Neural crest cell (in vitro differentiated cells): Measurements from ENCODE around the gene PREX1. TPM values are rescaled to one million over a fixed set of nuclear protein-coding genes. Genes with fewer than 3 reads are reported as not detected.

Experiments used
- DNase-seq: peaks from one replicate; pipeline ENCODE4 v3.0.0; 2021; ENCODE audit warnings: low read depth, mixed read lengths, low spot score
- H3K27ac Mint-ChIP-seq: one replicate; pipeline ENCODE4 v1.8.0; 2021; ENCODE audit warnings: mild to moderate bottlenecking, mixed read lengths; ENCODE audit not compliant: unreplicated experiment
- H3K27me3 Mint-ChIP-seq: 2 replicates; pipeline ENCODE4 v1.8.0; 2021; ENCODE audit warnings: low read depth, mild to moderate bottlenecking, mixed read lengths
- H3K36me3 Mint-ChIP-seq: 2 replicates; pipeline ENCODE4 v1.8.0; 2021; ENCODE audit warnings: low read depth, mild to moderate bottlenecking, mixed read lengths
- H3K4me1 Mint-ChIP-seq: 2 replicates; pipeline ENCODE4 v1.8.0; 2021; ENCODE audit warnings: mixed read lengths
- H3K4me3 Mint-ChIP-seq: one replicate; pipeline ENCODE4 v1.8.0; 2021; ENCODE audit warnings: mild to moderate bottlenecking, mixed read lengths
- H3K9me3 Mint-ChIP-seq: 2 replicates; pipeline ENCODE4 v1.8.0; 2021; ENCODE audit warnings: mixed read lengths
- total RNA-seq: library from RNA; stranded (reverse); gene quantifications from 2 replicates; pipeline ENCODE4 v1.2.1, GENCODE V29; 2021
- TF ChIP-seq, protein P1 (sequence below): fragments of 200-600 bp; sonication (generic); conservative IDR thresholded peaks from 2 replicates; pipeline ENCODE4 v1.5.0; 2021; ENCODE audit warnings: antibody characterized with exemption, mild to moderate bottlenecking

PREX1 gene
- total RNA-seq, 1 donor from 2014 or later = 72.4 TPM

DNA sequence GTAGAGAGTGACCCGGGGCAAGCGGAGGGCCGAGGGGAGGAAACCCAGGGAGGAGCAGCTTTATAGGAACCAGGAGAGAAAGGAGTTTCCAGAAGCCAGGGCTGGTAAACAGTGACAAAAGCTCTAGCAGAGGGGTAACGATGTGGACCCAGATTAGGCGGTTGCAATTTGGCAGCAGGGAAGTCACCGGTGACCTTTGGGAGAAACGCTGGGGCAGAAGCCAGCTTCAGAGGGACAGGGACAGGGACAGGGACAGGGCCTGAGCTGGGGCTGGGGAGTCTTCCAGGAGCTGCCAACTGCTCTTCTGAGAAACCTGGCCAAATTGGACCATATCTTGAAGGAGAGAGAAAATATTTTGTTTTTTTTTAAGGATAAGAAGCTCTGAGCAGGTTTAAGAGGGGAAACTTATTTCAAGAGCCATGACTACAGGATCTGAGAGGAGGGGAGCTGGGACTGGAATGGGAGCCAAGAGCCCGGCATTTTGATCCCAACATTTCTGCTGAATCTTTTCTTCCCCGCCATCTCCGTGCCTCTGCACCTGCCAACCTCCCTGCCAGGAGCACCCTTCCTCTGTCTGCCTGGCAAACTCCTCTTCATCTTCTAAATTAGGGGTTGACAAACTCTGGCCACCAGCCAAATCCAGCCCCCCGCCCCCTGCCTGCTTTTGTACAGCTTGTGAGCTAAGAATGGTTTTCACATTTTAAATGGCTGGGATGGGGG, 22.6 kb upstream of the PREX1 start:
- Mint-ChIP-seq H3K4me1 (peaks cover 27% of the 10 kb centered on the region), H3K4me3 (no peak overlapping the region), H3K36me3 (no peaks in the 10 kb centered on the region), H3K27me3 (no peaks in the 10 kb centered on the region), H3K9me3 (no peaks in the 10 kb centered on the region), H3K27ac (no peak overlapping the region)
- TF ChIP-seq, protein P1, sequence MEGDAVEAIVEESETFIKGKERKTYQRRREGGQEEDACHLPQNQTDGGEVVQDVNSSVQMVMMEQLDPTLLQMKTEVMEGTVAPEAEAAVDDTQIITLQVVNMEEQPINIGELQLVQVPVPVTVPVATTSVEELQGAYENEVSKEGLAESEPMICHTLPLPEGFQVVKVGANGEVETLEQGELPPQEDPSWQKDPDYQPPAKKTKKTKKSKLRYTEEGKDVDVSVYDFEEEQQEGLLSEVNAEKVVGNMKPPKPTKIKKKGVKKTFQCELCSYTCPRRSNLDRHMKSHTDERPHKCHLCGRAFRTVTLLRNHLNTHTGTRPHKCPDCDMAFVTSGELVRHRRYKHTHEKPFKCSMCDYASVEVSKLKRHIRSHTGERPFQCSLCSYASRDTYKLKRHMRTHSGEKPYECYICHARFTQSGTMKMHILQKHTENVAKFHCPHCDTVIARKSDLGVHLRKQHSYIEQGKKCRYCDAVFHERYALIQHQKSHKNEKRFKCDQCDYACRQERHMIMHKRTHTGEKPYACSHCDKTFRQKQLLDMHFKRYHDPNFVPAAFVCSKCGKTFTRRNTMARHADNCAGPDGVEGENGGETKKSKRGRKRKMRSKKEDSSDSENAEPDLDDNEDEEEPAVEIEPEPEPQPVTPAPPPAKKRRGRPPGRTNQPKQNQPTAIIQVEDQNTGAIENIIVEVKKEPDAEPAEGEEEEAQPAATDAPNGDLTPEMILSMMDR = no peak
- DNase-seq = no peak

DNA sequence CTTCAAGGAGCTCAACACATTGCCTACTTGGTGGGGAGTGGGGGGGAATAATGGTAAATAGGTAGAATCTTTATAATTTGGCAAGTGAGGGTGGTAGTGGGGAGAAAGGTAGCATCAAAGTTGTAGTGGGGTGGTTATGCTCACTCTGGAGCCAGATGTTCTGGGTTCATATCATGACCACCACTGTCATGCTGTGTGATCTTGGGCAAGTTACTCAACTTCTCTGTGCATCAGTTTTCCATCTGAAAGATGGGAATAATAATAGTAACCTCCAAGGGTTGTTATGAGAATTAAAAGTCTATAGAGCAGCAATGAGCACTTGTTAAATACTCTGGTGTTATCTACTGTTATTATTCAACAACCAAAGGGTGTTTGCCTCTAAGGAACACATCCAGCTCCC, 22.0 kb upstream of the PREX1 start:
- no peaks in the 10 kb centered on the region for H3K36me3 Mint-ChIP-seq
- no peaks in the 10 kb centered on the region for H3K9me3 Mint-ChIP-seq
- H3K4me1 Mint-ChIP-seq = peaks cover 31% of the 10 kb centered on the region
- no peaks in the 10 kb centered on the region for H3K27me3 Mint-ChIP-seq
- TF ChIP-seq, protein P1 = no peak
- no peak overlapping the region for H3K4me3 Mint-ChIP-seq
- DNase-seq = no peak
- no peak overlapping the region for H3K27ac Mint-ChIP-seq

DNA sequence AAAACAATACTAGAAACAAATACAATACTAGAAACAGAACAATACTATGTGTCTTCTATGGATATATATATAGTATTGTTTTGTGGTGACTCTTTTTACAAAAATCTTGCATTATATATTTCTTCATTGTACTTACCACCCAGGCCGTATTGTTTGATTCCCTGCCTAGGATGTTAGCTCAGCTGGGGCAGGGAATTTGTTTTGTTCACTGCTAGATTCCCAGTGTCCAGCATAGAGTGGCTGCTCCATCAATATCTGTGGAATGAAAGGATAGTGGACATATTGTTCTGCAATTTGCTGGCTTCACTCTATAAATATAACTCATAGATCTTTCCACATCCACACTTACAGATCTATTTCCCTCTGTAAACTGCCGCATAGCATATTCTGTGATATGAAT, 21.5 kb upstream of the PREX1 start:
- no peak for DNase-seq
- Mint-ChIP-seq H3K27ac (no peak overlapping the region), H3K27me3 (no peaks in the 10 kb centered on the region), H3K4me1 (peaks cover 31% of the 10 kb centered on the region), H3K9me3 (no peaks in the 10 kb centered on the region), H3K4me3 (no peak overlapping the region), H3K36me3 (no peaks in the 10 kb centered on the region)
- TF ChIP-seq, protein P1 = no peak

DNA sequence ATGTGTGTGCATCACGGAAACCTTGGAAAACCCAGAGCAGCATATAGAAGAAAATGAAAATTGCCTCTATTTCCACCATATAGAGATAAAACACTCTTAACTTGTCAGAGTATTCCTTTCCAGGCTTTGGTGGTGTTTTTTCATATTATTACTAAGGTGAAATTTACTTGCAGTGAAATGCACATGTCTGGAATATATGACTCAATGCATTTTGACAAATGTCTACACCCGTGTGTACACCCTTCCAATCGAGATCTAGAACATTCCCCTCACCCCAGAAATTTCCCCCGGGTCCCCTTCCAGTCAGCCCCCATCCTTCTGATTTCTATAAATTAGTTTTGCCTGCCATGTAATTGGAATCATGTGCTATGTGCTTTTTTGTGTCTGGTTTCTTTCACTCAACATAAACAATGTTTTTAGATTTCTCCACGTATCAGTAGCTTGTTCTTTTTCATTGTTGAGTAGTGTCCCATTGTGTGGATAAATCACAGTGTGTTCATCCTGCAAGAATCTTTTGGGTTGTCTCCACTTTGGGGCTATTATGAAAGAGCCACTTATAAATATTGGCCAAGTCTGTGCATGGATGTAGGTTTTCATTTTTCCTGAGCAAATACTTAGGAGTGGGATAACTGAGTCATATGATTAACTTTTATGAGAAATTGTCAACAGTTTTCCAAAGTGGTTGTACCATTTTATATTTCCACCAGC, 19.9 kb upstream of the PREX1 start:
- Mint-ChIP-seq H3K4me3 (no peak overlapping the region), H3K27ac (peak overlapping the region; percentile 78), H3K27me3 (no peaks in the 10 kb centered on the region), H3K36me3 (no peaks in the 10 kb centered on the region), H3K4me1 (peaks cover 31% of the 10 kb centered on the region), H3K9me3 (no peaks in the 10 kb centered on the region)
- no peak for DNase-seq
- TF ChIP-seq, protein P1 = no peak

DNA sequence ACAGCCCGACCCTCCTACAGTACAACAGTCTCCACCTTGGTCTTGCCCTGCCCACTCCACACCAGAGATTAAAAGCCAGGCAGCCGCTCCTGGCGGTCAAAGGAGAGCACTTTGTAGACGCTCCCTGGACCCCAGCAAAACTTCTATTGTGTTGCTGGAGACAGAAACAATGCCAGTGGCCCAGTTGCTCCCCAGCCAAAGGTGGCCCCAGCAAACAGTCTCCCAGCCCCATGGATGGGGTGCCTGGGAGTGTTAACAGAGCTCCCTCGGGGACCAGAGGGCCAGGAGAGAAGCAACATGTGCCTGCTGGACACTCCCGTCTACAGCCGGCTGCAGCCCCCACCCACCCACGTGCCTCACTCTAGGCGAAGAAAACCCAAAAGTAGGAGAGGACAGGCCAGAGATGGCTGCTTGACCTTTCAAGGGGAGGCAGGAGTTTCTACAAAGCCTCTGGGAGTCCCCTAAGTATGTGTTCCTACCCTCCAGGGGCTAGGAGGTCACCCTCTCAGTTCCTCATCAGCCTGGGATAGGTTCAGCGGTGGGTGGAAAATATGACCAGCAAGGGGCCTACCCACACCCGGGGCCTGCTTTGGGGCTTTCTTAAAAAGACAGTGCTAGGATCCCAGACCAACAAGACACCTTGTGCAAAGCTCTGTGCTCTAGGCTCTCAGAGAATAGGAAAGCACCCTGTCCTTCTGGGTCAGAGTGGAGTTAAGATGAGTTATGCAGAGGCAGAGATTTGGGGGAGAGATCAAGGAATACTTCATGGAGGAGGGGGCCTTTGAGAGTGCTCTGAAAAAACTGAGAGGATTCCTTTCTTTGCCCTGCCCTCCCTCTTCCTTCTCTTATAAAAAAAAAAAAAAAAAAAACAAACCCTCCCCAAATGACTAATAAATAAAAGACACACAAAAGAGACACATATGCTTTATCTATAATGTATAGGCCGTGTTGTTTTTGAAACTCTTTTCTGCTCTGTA, 19.0 kb upstream of the PREX1 start:
- TF ChIP-seq, protein P1 = no peak
- H3K9me3 Mint-ChIP-seq = no peaks in the 10 kb centered on the region

More for the DNA sequence above, 19.0 kb upstream of the PREX1 start:
- no peaks in the 10 kb centered on the region for H3K27me3 Mint-ChIP-seq
- peak overlapping the region; percentile 58 for H3K27ac Mint-ChIP-seq
- no peak overlapping the region for H3K4me3 Mint-ChIP-seq
- DNase-seq = peak; percentile 20
- peaks cover 37% of the 10 kb centered on the region for H3K4me1 Mint-ChIP-seq
- H3K36me3 Mint-ChIP-seq = no peaks in the 10 kb centered on the region
